ENCODE measurements around the gene HTR2B.
A peak's percentile ranks its signal among the peaks of the same experiment; 100 is the strongest.

HTR2B gene

DNA sequence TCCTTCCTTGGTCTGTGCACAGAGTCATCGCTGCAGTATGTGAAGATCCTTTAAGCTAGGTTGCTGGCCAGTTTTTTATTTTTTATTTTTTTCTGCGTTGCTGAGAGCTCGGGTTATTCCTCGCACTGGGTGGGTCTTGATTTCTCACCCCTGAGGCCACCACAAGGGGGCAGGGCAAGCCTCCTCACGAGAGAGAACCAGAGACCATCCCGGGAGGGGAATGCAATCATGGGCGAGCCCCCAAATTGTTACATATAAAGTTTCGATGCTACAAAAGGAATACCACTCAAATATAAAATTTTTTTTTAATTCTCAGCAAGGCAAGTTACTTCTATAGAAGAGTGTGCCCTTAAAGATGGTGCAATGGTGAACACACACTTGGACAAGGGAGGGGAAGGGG is 24.9 kb downstream of the HTR2B start:
- peaks cover 22 to 37% of the 10 kb centered on the region in 2 experiments for H3K36me3 ChIP-seq (ENCODE audit: control insufficient read depth in 1 of 2, insufficient read depth in 2 of 2, low read length in 2 of 2)
- no peak overlapping the region for H2BK12ac ChIP-seq (ENCODE audit: low read length)
- no peak overlapping the region for H3K9ac ChIP-seq (ENCODE audit: low read length)
- H3K9me3 ChIP-seq (ENCODE audit: insufficient read depth, low read depth, low read length) = peaks cover 7% of the 10 kb centered on the region
- H3K79me2 ChIP-seq (ENCODE audit: control insufficient read depth, insufficient read depth, low read length, poor library complexity) = no peaks in the 10 kb centered on the region
- H3K4ac ChIP-seq (ENCODE audit: low read depth, low read length) = no peak overlapping the region
- no peak overlapping the region for H3K23ac ChIP-seq (ENCODE audit: low read length)
- no peak overlapping the region for H3K4me3 ChIP-seq (ENCODE audit: low read depth, low read length)
- H3K27me3 ChIP-seq (ENCODE audit: insufficient read depth, low read length) = no peaks in the 10 kb centered on the region
- no peak overlapping the region for H3K27ac ChIP-seq (ENCODE audit: low read depth, low read length)
- no peak overlapping the region for H4K8ac ChIP-seq (ENCODE audit: low read depth, low read length)
- no peak overlapping the region for H3K14ac ChIP-seq (ENCODE audit: low read length)
- no peaks in the 10 kb centered on the region for H3K4me1 ChIP-seq (ENCODE audit: control insufficient read depth in 1 of 2, insufficient read depth in 2 of 2, low read length in 2 of 2)
- no peak overlapping the region for H4K91ac ChIP-seq (ENCODE audit: low read depth, low read length)
- H2BK120ac ChIP-seq (ENCODE audit: insufficient read depth, low read length, poor library complexity) = no peak overlapping the region
- H3K79me1 ChIP-seq (ENCODE audit: low read length) = no peaks in the 10 kb centered on the region
- no peak overlapping the region for H2AK5ac ChIP-seq (ENCODE audit: low read length)
- H2BK5ac ChIP-seq (ENCODE audit: low read depth, low read length, poor library complexity) = no peak overlapping the region
- H4K12ac ChIP-seq (ENCODE audit: low read depth, low read length) = no peak overlapping the region
- no peak for DNase-seq
- H3K4me2 ChIP-seq (ENCODE audit: low read length) = no peak overlapping the region
- no CpG with 5 or more reads among the region's 8 CpGs for WGBS (ENCODE audit: extremely low coverage, insufficient coverage, insufficient read length)
- no peak overlapping the region for H2AFZ ChIP-seq (ENCODE audit: insufficient read depth, low read length, poor library complexity)
- no peak overlapping the region for H3K18ac ChIP-seq (ENCODE audit: low read length)

DNA sequence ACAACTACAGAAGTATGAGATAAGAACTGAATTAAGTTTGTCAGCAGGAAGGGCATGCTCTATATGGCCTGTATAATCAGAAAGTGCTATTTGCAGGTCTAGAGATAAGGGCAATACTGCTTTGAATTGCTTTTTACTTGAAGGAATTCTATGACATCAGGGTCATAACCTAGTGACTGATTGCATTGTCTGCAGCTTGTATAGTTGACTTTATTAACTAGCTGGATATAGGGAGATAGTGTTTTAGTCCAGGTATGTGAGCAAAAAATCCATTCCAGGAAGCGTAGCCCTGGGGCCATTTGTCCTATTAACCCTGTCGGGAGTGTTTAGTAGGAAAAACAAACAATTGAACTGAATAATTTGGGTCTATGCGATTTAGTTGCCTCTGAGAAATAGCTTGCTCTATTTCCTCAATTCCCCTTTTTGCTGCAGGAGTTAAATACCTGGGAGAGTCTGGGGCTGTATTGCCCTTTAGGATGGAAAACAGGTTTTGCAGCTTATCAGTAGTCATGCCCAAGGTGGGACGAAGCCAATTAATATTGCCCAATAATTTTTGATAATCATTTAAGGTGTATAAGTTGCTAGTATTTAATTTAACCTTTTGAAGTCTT is 30.0 kb downstream of the HTR2B start:
- Histone ChIP-seq H4K8ac (ENCODE audit: low read depth, low read length) (no peak overlapping the region), H3K4me2 (ENCODE audit: low read length) (no peak overlapping the region), H3K9ac (ENCODE audit: low read length) (no peak overlapping the region), H3K4ac (ENCODE audit: low read depth, low read length) (no peak overlapping the region), H3K27me3 (ENCODE audit: insufficient read depth, low read length) (no peaks in the 10 kb centered on the region), H2AFZ (ENCODE audit: insufficient read depth, low read length, poor library complexity) (no peak overlapping the region), H3K14ac (ENCODE audit: low read length) (no peak overlapping the region), H4K91ac (ENCODE audit: low read depth, low read length) (no peak overlapping the region), H3K4me3 (ENCODE audit: low read depth, low read length) (no peak overlapping the region), H4K12ac (ENCODE audit: low read depth, low read length) (no peak overlapping the region), H3K18ac (ENCODE audit: low read length) (no peak overlapping the region), H2BK5ac (ENCODE audit: low read depth, low read length, poor library complexity) (no peak overlapping the region), H3K9me3 (ENCODE audit: insufficient read depth, low read depth, low read length) (peaks cover 6% of the 10 kb centered on the region), H2BK12ac (ENCODE audit: low read length) (no peak overlapping the region), H3K4me1 (ENCODE audit: control insufficient read depth in 1 of 2, insufficient read depth in 2 of 2, low read length in 2 of 2) (no peaks in the 10 kb centered on the region), H2BK120ac (ENCODE audit: insufficient read depth, low read length, poor library complexity) (no peak overlapping the region), H3K79me2 (ENCODE audit: control insufficient read depth, insufficient read depth, low read length, poor library complexity) (no peaks in the 10 kb centered on the region), H2AK5ac (ENCODE audit: low read length) (no peak overlapping the region), H3K23ac (ENCODE audit: low read length) (no peak overlapping the region), H3K79me1 (ENCODE audit: low read length) (no peaks in the 10 kb centered on the region), H3K27ac (ENCODE audit: low read depth, low read length) (no peak overlapping the region), H3K36me3 (ENCODE audit: control insufficient read depth in 1 of 2, insufficient read depth in 2 of 2, low read length in 2 of 2) (peaks cover 14 to 35% of the 10 kb centered on the region in 2 experiments)
- DNase-seq = peak; percentile 7 to 39
- WGBS (ENCODE audit: extremely low coverage, insufficient coverage, insufficient read length) = no CpG with 5 or more reads among the region's 4 CpGs

GRCh38 chr2:231093933-231094332 is 30.9 kb downstream of the HTR2B start:
- Histone ChIP-seq H2BK5ac (ENCODE audit: low read depth, low read length, poor library complexity) (no peak overlapping the region), H3K27me3 (ENCODE audit: insufficient read depth, low read length) (no peaks in the 10 kb centered on the region), H3K79me2 (ENCODE audit: control insufficient read depth, insufficient read depth, low read length, poor library complexity) (no peaks in the 10 kb centered on the region), H3K9ac (ENCODE audit: low read length) (no peak overlapping the region), H2AK5ac (ENCODE audit: low read length) (no peak overlapping the region), H3K18ac (ENCODE audit: low read length) (no peak overlapping the region), H3K4me3 (ENCODE audit: low read depth, low read length) (no peak overlapping the region), H3K27ac (ENCODE audit: low read depth, low read length) (no peak overlapping the region), H3K23ac (ENCODE audit: low read length) (no peak overlapping the region), H2AFZ (ENCODE audit: insufficient read depth, low read length, poor library complexity) (no peak overlapping the region), H2BK120ac (ENCODE audit: insufficient read depth, low read length, poor library complexity) (no peak overlapping the region), H3K36me3 (ENCODE audit: control insufficient read depth in 1 of 2, insufficient read depth in 2 of 2, low read length in 2 of 2) (peaks cover 9 to 32% of the 10 kb centered on the region in 2 experiments), H3K4me1 (ENCODE audit: control insufficient read depth in 1 of 2, insufficient read depth in 2 of 2, low read length in 2 of 2) (no peaks in the 10 kb centered on the region), H3K4ac (ENCODE audit: low read depth, low read length) (no peak overlapping the region), H4K91ac (ENCODE audit: low read depth, low read length) (no peak overlapping the region), H2BK12ac (ENCODE audit: low read length) (no peak overlapping the region), H4K12ac (ENCODE audit: low read depth, low read length) (no peak overlapping the region), H3K79me1 (ENCODE audit: low read length) (no peaks in the 10 kb centered on the region), H3K4me2 (ENCODE audit: low read length) (no peak overlapping the region), H4K8ac (ENCODE audit: low read depth, low read length) (no peak overlapping the region), H3K14ac (ENCODE audit: low read length) (no peak overlapping the region), H3K9me3 (ENCODE audit: insufficient read depth, low read depth, low read length) (peaks cover 3% of the 10 kb centered on the region)
- no peak for DNase-seq
- no CpG with 5 or more reads among the region's 5 CpGs for WGBS (ENCODE audit: extremely low coverage, insufficient coverage, insufficient read length)

GRCh38 chr2:231088754-231089153 is 36.1 kb downstream of the HTR2B start:
- H3K18ac ChIP-seq (ENCODE audit: low read length) = no peak overlapping the region
- no peaks in the 10 kb centered on the region for H3K27me3 ChIP-seq (ENCODE audit: insufficient read depth, low read length)
- no peak overlapping the region for H4K91ac ChIP-seq (ENCODE audit: low read depth, low read length)
- peaks cover 2% of the 10 kb centered on the region for H3K9me3 ChIP-seq (ENCODE audit: insufficient read depth, low read depth, low read length)
- H4K8ac ChIP-seq (ENCODE audit: low read depth, low read length) = no peak overlapping the region
- H2AK5ac ChIP-seq (ENCODE audit: low read length) = no peak overlapping the region
- H3K4ac ChIP-seq (ENCODE audit: low read depth, low read length) = no peak overlapping the region
- no peak overlapping the region for H2BK12ac ChIP-seq (ENCODE audit: low read length)
- H2BK120ac ChIP-seq (ENCODE audit: insufficient read depth, low read length, poor library complexity) = no peak overlapping the region
- no peak overlapping the region for H2AFZ ChIP-seq (ENCODE audit: insufficient read depth, low read length, poor library complexity)
- no peak overlapping the region for H3K23ac ChIP-seq (ENCODE audit: low read length)
- H3K79me2 ChIP-seq (ENCODE audit: control insufficient read depth, insufficient read depth, low read length, poor library complexity) = no peaks in the 10 kb centered on the region
- H3K14ac ChIP-seq (ENCODE audit: low read length) = no peak overlapping the region
- no peak overlapping the region for H3K27ac ChIP-seq (ENCODE audit: low read depth, low read length)
- no peaks in the 10 kb centered on the region for H3K79me1 ChIP-seq (ENCODE audit: low read length)
- no peaks in the 10 kb centered on the region for H3K4me1 ChIP-seq (ENCODE audit: control insufficient read depth in 1 of 2, insufficient read depth in 2 of 2, low read length in 2 of 2)
- no peak for DNase-seq
- no peak overlapping the region for H3K4me2 ChIP-seq (ENCODE audit: low read length)
- peaks cover 19 to 45% of the 10 kb centered on the region in 2 experiments for H3K36me3 ChIP-seq (ENCODE audit: control insufficient read depth in 1 of 2, insufficient read depth in 2 of 2, low read length in 2 of 2)
- no peak overlapping the region for H4K12ac ChIP-seq (ENCODE audit: low read depth, low read length)
- H3K4me3 ChIP-seq (ENCODE audit: low read depth, low read length) = no peak overlapping the region
- H2BK5ac ChIP-seq (ENCODE audit: low read depth, low read length, poor library complexity) = no peak overlapping the region
- H3K9ac ChIP-seq (ENCODE audit: low read length) = no peak overlapping the region
- WGBS (ENCODE audit: extremely low coverage, insufficient coverage, insufficient read length) = no CpG with 5 or more reads among the region's 4 CpGs
